Measurements from ENCODE around the gene SNAPC2.
"Not testable (repeated sequence)": the region's sequence is repeated elsewhere in the genome, so short reads cannot be mapped to it uniquely, and the experiment has no call there.

SNAPC2 gene

DNA sequence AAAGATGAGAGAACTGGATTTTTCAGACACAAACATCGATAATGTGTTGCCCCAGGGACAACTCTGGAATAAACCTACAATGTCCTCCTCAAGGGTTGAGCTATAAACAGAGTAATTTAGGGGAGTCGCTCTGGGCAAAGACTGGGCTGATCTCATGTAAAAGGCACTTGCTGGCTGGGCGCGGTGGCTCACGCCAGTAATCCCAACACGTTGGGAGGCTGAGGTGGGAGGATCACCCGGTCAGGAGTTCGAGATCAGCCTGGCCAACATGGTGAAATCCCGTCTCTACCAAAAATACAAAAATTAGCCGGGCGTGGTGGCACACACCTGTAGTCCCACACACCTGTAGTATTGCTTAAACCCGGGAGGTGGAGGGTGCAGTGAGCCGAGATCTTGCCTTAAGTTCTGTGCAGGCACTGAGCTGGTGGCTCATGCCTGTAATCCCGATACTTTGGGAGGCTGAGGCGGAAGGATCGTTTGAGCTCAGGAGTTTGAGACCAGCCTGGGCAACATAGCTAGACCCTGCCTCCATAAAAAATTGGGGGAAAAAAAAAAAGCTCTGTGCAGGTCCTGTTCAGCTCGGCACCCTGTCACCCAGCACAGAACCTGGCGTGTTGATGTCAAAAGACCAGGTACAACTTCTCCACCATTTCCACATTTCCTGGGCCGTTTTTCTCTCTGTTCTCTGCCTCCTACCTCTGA lies 21.9 kb downstream of the SNAPC2 start:
- DNase-seq: no peak

DNA sequence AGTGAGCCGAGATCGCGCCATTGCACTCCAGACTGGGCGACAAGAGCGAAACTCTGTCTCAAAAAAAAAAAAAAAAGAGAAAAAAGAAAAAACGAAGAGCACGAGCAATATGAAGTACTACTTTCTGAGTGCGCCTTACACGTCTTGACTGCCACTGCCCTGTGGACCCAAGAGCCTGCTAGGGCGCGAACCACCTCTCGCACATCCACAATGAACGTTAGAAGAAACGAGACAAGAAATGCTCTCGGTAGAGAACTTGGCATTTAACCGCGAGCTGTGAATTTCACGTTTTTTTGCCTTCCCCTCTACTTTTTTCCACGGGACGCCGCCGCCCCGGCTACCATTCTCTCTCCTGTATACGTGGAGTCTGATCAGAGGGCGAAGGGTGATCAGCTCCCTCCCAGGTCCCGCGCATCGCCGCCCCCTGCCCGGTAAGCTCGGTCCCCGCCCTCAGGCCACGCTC lies 22.9 kb downstream of the SNAPC2 start:
- DNase-seq: no peak

DNA sequence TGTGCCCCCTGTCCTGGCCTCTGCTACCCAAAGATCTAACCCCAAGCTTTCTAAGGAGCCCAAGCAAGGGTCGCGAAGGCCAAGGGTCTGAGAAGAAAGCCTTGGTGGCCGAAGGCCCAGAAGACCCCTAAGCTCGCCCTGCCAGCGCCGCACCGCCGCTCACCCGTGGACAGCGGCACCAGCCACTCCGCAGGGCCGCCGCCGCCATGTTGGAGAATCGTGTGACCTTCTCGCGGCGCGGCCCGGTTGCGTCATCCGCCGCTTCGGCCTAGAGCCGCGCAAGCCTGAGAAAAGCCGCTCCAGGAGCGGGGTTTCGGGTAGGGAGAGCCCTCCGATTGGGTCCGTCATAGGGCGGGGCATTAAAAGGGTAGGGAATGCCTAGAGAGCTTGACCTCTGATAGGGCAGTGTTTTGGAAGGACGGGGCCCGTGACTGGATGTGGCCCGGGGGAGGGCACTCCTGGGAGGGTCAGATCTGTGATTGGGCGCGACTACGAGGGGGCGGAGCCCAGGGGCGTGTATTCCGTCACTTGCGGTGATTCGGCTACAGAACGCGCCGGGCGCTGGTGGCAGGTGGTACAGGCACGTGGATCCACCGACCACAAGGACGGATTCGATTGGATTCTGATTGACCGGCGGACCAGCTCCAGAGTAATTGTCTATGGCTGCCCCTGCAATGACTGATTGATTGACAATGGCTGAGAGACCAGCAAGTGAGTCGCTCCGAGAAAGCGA lies 23.5 kb downstream of the SNAPC2 start, which contains the start of gene TIMM44:
Gene TIMM44, minus strand, starts transcription at position 223 of the 733 bp plus-strand sequence. Its CDS starts 15 bp downstream, at position 208.
- peak; percentile 99 for DNase-seq

DNA sequence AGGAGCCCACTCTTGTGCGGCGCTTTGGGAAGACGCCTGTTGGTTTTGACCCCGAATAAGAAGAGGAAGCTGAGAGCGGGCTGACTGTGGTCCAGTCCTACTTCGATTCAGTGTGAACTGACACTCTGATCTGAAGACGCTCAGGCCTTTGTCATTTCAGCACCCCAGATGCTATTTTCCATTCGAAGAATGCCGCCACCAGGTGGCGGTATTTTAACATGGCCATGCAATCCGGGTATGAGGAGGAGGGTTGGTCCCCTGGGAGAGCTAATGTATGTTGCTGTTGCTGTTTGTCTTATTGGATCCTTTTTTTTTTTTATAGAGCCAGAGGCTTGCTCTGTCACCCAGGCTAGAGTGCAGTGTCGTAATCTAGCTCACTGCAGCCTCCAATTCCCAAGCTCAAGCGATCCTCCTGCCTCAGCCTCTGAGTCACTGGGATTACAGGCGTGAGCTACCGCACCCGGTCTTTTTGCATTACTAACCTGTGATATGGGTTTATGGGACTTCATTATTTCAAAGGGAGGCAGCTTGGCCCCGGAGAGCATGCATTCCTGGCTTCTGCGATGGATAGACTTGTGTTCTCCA lies 24.1 kb downstream of the SNAPC2 start:
- peak; percentile 91 for DNase-seq

DNA sequence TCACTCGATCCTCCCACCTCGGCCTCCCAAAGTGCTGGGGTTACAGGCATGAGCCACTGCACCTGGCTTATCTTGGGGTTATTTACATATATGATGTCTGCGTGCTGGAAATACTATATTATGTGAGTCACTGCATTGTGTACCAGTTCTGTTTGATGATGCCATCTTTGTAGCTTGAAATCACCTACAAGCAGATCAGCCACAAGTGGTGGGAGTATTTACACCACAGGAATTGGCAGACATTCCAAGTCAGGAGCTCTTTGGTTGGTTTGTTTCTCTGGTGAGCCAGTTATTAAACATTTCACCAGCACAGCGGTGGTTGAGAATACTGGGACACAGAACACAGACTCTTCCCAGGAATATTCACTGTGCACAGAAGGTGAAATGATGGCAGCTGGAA lies 27.8 kb downstream of the SNAPC2 start:
- no peak for DNase-seq

DNA sequence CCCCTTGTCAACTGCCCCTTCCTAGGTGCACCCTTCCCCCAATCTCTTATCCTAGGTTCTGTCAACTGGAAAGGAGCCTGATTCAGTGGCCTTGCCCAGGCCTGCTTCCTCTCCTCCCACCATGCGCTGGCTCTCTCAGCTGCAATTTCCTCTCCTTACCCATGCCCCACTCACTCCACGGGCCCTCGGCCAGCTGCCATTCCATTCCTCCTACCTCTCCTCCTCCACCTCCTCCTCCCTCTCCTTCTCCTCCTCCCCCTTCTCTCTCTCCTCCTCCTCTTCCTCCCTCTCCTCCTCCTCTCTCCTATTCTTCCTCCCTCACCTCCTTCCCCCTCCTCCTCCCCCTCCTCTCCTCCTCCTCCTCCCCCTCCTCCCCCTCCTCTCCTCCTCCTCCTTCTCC lies 32.9 kb downstream of the SNAPC2 start:
- DNase-seq: no peak

DNA sequence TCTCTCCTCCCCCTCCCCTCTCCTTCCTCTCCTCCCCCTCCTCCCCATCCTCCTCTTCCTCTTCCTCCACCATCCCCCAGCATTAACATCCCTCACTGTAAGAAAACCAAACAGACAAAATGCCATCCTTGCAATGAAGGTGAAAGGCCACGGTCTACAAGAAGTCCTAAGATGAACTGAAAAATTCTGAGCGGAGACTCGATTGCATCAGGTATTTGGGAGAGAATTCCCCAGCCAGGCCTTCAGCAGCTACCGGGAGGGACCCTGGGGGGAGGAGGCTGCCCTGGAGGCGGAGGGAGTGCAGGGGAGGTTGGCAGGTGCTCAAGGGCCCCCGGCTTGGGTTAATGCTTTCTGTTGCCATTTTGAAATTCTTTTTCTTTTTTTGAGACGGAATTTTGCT lies 33.4 kb downstream of the SNAPC2 start:
- DNase-seq: no peak

DNA sequence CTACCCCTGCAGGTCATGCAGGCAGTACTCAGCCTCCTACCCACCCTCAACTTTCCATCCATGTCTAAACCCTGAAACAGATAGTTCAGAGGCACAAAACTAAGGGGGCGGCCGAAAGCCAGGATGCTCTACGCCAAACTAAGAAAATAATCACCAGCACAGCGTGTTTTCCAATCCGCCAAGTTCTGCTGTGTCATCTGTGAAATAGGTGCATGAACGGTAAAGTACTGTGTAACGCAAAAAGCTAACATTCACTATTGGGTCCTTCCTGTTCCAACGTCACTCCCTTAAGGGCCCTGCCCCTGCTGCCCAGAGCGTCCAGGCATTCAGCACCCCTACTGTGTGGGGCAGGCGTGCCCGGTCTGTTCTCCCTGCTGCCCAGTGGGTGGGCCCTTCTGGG lies 35.6 kb downstream of the SNAPC2 start:
- DNase-seq: no peak

DNA sequence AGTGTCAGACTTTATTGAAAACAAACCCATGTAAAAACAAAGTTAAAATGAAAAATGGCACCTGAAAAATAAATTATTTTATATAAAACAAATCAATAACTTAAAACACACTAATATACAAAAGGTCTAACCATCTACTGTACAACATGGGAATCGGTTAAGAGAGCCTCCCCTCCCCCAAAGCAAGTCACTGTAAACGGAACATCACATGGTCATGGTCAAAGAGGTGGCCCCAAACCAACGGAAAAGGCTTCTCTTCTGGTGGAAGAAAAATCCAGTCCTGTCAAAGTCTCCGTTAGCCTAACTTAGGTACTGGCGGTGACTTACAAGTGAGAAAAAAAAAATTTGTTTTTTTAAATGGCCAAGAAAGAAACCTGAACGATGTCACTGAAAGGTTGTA lies 39.1 kb downstream of the SNAPC2 start:
- DNase-seq: no peak

DNA sequence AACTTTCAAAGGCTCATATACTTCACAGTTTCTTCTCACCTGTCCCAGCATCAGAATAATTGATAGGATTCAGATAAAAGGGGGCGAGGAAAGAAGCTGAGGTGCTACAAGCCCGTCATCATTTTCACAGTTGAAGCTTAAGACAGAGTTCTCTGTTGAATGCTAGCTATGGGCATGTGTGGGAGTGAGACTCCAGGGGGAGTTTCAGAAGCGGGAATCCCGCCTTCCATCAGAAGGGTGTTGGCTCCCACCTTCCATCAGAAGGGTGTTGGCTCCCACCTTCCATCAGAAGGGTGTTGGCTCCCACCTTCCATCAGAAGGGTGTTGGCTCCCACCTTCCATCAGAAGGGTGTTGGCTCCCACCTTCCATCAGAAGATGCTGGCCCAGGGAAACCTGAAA lies 40.9 kb downstream of the SNAPC2 start:
- not testable (repeated sequence) for DNase-seq

DNA sequence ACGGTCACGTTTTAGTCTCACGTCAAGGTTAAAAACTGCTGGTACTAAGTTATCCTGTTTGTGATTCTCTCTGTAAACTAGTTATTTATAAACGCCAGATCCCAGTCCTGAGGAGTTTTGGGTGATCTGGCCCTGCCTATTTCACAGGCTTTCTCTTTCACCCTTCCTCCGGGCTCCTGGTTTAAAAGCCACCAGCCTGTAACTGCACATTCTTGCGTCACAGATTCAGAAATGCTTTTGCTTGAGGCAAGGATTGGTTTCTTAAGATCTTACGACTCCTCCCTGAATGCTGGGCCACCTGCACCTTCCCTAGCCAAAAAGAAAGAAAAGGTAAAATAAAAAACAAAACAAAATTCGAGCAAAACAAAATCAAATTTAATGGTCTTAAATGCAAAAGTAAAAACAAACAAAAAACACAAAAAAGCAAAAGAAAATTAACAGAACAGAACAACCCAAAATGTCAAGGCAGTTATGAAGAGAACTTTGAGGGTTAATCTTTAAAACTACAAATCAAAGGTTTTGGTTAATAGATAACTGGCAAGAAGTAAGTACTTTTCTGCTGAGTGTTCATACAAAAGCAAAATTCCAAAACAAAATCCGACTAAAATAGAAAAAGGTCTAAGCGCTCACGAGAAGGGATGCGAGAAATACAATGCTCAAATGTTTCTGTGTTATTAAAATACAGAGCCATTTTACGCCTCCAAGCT lies 41.9 kb downstream of the SNAPC2 start:
- DNase-seq: no peak

DNA sequence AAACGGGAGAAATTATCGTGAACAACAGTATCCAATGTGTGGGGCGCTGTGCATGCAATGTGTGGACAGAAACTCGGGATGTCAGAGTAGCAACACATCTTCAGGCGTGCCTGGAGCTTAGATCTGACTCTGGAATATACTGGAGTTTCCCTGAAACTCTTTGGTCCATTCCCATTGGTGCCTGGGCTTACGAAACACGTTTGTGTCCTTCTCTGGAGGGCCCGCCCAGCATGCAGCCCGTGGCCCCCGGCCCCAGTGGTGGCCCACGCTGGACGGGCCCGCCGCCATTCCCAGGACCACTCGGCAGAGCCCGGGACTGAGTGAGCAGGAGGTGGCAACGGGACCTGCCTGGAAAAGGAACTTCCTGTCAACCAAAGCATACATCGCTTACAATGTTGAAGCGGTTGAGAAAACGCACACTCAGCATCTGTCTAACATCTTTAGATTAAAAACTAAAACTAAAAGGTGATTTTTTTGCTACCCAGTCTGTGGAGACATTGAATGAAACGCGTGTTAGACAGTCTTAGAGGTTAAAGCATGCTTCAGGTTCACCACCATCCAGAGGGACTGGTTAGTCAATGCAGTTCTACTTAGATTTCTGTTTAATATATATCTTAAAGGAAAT lies 42.6 kb downstream of the SNAPC2 start:
- DNase-seq: no peak

DNA sequence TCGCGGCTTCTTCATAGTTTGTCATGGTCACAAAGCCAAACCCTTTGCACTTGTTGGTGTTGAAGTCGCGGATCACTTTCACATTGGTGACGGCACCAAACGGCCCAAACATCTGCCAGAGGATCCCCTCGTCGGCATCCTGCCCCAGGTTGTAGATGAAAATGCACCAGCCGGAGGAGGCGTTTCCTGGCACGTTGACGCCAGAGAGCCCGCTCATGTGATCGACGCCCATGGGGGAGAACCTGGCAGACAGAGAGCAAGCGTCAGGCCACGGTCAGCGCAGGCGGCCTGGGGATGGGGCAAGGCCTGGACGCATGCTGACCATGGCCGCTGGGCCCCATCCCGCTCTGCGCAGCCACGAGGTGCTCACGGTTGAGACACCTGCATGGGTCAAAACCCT lies 43.4 kb downstream of the SNAPC2 start:
- DNase-seq: no peak

DNA sequence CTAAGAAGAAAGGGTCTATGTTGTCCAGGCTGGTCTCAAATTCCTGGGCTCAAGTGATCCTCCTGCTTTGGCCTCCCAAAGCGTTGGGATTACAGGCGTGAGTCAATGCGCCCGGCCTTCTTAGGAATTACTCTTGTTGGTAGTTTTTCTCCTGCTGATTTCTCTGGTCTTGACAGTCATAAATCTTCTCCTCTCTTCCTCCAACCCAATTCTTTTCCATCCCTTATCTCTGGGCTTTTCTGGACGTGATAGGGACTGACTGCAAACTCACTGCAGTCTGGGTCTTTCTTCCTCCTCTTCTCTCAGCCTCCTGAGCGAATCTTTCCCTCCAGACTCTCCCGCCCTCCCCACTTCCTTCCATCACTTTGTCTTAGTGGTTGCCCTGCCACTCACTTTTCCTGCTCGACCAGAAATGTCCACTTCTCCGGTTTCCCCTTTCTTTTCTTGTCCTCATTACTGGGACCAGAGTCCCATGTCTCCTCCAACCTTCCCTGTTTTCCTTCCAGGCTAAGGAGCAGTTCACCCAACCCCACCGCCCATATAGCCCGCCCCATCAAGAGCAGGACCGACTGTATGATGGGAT lies 45.2 kb downstream of the SNAPC2 start:
- DNase-seq: no peak

DNA sequence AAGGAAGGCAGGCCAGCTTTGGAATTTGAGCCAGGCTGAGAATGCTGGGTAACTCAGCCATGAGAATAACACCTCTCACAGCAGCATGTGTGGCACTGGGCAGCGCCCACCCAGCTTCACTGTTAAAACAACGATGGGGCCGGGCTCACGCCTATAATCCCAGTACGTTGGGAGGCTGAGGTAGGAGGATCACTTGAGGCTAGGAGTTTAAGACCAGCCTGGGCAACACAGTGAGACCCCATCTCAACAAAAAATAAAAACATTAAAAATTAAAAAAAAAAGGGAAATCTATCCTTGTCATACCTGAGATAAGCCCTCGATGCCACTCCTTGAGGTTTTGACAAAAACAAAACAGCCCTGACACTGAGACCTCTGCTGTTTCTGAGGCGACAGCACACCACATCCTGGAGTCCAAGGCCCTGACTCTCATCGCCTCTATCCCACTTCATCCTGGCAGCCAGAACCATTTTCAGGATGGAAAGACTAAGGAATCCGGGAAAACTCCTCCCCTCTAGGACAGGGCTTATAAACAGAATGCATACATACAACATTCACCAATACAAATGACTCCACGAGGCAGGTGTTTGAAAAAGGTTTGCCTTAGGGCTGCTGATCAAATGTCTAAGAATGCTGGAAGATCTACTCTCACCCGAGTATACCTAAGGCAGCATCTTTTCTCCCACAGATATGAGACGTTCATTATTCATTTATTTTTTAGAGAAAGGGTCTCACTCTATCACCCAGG lies 46.0 kb downstream of the SNAPC2 start:
- no peak for DNase-seq

DNA sequence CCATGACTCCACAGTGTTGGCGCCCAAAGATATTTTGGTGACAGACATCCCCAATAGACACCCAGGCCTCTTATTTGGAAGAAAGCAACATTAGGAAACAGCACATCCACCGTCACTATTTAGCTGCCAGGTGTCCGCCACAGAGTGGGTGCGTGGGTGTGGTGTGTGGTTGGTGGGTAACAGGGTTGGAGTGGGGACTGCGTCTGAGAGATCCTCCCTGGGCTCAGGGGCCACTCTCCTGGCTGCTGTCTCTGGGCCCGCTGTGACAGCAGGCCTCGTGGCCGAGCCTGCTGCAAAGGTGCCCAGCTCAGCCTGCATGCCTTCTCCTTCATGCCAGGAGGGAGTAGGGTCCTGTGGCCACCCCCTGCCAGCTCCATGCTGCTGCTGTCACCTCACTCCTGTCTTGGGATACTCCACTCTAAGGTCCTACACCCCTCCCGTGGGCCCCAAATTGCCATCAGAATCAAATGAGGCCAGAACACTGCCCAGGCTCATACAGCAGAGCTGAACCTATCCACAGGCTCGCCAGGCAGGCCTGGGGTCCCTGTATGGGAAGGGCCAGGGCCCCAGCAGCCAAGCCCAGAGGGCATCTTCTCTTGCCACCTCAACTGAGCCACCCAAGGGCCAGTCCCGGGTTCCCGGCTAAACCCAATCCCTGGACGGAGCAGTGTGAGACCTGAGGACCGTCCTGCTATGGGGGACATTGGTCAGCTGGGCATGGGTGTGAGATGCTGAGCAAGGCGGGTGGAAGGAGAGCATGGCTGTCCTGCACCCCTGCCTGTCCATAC lies 48.1 kb downstream of the SNAPC2 start:
- DNase-seq: no peak

DNA sequence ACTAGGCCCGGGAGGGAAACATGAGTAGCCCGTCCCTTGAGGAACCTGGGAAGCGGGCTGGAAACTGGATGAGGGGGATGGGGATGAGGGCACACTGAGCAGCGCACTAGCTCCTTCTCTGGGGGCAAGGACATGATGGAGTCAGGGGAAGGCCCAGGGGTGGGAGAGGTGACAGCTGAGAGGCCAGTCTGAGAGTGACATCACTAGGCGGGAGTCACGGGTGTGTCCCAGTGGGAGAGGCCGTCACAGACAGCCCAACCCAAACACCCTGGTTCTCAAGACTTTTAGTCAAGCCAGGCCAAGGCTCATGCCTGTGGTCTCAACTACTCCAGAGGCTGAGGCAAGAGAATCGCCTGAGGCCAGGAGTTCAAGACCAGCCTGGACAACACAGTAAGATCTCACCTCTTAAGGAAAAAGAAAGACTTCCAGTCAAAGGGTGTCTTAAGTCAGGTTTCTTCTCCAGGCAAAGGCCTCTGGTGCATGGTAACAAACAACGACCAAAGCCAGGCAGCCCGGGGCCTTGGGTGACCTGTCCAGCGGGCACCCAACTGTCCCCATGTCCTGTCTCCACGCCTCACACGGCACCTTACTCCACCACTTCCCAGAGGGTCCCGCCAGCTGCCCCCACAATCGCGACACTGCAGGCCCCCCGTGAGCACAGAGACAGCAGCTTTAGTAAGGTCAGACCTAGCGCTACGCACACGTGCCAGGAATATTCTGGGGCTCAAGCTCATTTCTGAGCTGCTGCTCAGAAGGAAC lies 48.8 kb downstream of the SNAPC2 start:
- no peak for DNase-seq

DNA sequence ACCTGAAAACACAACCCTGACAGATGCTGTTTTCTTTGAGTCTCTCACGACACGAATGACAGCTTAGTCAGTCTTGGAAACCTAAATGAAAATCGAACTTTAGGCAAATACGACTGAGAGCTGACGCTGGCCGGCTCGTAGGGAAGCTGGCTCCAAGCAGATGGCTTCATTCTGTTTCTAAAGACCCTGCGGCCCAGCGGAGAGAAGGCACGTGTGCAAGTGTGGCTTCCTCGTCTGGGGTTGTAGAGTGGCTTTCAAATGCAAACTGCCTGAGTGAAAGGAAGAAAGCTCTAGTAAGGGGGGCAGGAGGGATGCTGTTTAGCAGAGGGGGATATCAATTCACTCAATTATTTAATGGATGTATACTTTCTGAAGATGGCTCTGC lies 49.4 kb downstream of the SNAPC2 start:
- DNase-seq: no peak

DNA sequence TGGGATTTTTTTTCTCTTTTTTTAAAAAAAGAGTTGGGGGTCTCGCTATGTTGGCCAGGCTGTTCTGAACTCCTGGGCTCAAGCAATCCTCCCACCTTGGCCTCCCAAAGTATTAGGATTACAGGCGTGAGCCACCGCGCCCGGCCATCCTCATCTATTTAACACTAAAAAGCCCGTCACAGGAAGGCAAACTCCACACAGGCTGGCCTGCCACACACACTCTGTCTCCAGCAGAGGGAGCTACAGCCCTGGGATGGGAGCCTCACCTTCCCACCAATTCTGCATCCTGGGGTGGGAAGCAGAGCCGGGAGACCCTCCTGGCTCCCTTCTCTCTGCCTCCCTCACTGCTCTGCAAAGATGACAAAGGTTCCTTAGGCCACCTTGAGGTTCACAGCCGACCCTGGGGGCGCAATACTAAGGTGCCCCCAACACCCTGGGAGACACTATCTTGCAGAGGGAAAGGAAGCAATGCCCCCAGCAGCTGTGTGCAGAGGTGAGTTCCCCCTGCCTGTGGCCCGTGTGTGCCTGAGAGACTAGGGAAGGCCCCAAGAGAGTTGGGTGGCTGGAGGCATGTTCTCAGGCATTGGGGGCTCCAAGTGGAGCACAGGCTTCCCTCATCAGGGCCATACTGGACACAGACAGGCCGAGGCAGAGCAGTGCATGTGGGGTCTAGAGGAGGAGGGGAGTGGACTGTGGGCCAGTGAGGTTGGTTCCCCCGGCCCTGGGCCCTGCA lies 50.7 kb downstream of the SNAPC2 start:
- DNase-seq: peak; percentile 45

All from activated CD4-positive, alpha-beta T cell treated with anti-CD3 and anti-CD28 coated beads for 48 hours (primary cell).